Neuronal stem cell (in vitro differentiated cells): Measurements from ENCODE around the gene DLG2.
"Not testable (repeated sequence)": the region's sequence is repeated elsewhere in the genome, so short reads cannot be mapped to it uniquely, and the experiment has no call there.

Source experiments
- DNase-seq: peaks from one replicate; pipeline ENCODE4 v3.0.0-alpha.2; 2013; ENCODE audit warnings: low spot score
- H2AFZ ChIP-seq: one replicate; pipeline ENCODE4 v1.6.1; 2013; ENCODE audit warnings: mild to moderate bottlenecking, low read length, inconsistent platforms
- H2AK5ac ChIP-seq: 2 replicates; pipeline ENCODE4 v1.6.1; 2013; ENCODE audit warnings: low read depth, mild to moderate bottlenecking, inconsistent platforms, low read length, moderate library complexity, mixed read lengths
- H2BK120ac ChIP-seq: 2 replicates; pipeline ENCODE4 v1.6.1; 2013; ENCODE audit warnings: low read depth, mild to moderate bottlenecking, inconsistent platforms, low read length, moderate library complexity, mixed read lengths
- H2BK12ac ChIP-seq: one replicate; pipeline ENCODE4 v1.6.1; 2013; ENCODE audit warnings: low read length, inconsistent platforms
- H2BK15ac ChIP-seq: 2 replicates; pipeline ENCODE4 v1.6.1; 2013; ENCODE audit warnings: mild to moderate bottlenecking, low read length, inconsistent platforms, mixed read lengths
- H2BK5ac ChIP-seq: one replicate; pipeline ENCODE4 v1.6.1; 2013; ENCODE audit warnings: inconsistent platforms, mild to moderate bottlenecking, low read length, moderate library complexity
- H3K14ac ChIP-seq: one replicate; pipeline ENCODE4 v1.6.1; 2013; ENCODE audit warnings: low read length, inconsistent platforms
- H3K18ac ChIP-seq: 2 replicates; pipeline ENCODE4 v1.6.1; 2013; ENCODE audit warnings: low read length, inconsistent platforms
- H3K23ac ChIP-seq: 2 replicates; pipeline ENCODE4 v1.6.1; 2013; ENCODE audit warnings: low read depth, mild to moderate bottlenecking, mixed read lengths, low read length, inconsistent platforms; ENCODE audit not compliant: poor library complexity
- H3K27ac ChIP-seq: replicated peaks from 3 replicates; pipeline ENCODE4 v1.5.1; 2013; ENCODE audit warnings: low read length, inconsistent platforms
- H3K27me3 ChIP-seq, 3 experiments: 2 replicates each; pipeline ENCODE4 v1.6.1; 2013; ENCODE audit warnings: low read length in 3 of 3, mild to moderate bottlenecking in 2 of 3, inconsistent platforms in 1 of 3, low read depth in 1 of 3, mixed read lengths in 1 of 3, moderate library complexity in 1 of 3; ENCODE audit not compliant: control insufficient read depth in 3 of 3, insufficient read depth in 3 of 3
- H3K36me3 ChIP-seq, 2 donors: replicated peaks in 1 of 2; 2 replicates each; pipeline ENCODE4 v1.6.1; 2013; ENCODE audit warnings: low read length in 2 of 2; ENCODE audit not compliant: control insufficient read depth in 2 of 2, insufficient read depth in 2 of 2
- H3K4ac ChIP-seq: 2 replicates; pipeline ENCODE4 v1.6.1; 2013; ENCODE audit warnings: inconsistent platforms, mild to moderate bottlenecking, low read length, moderate library complexity
- H3K4me1 ChIP-seq, 2 donors: 1 replicate in 1 of 2; 2 replicates in 1 of 2; pipeline ENCODE4 v1.6.1; 2013; ENCODE audit warnings: low read length in 2 of 2, low read depth in 1 of 2; ENCODE audit not compliant: control insufficient read depth in 2 of 2, insufficient read depth in 1 of 2
- H3K4me2 ChIP-seq: one replicate; pipeline ENCODE4 v1.6.1; 2013; ENCODE audit warnings: mild to moderate bottlenecking, low read length, inconsistent platforms; ENCODE audit not compliant: insufficient read depth, poor library complexity, severe bottlenecking
- H3K4me3 ChIP-seq, 2 donors: 2 replicates each; pipeline ENCODE4 v1.5.1; 2013; ENCODE audit warnings: low read length in 2 of 2, mild to moderate bottlenecking in 2 of 2, inconsistent platforms in 1 of 2, moderate library complexity in 1 of 2
- H3K79me1 ChIP-seq: one replicate; pipeline ENCODE4 v1.6.1; 2013; ENCODE audit warnings: low read depth, mild to moderate bottlenecking, inconsistent platforms, low read length, moderate library complexity
- H3K9ac ChIP-seq: one replicate; pipeline ENCODE4 v1.6.1; 2013; ENCODE audit warnings: mild to moderate bottlenecking, low read depth, low read length, inconsistent platforms; ENCODE audit not compliant: poor library complexity
- H3K9me3 ChIP-seq, 2 donors: replicated peaks in 1 of 2; 2 replicates each; pipeline versions ENCODE3 to v1.6.1; 2013; ENCODE audit warnings: low read length in 2 of 2, mild to moderate bottlenecking in 2 of 2, inconsistent platforms in 1 of 2, low read depth in 1 of 2, mixed read lengths in 1 of 2, moderate library complexity in 1 of 2; ENCODE audit not compliant: control insufficient read depth in 2 of 2, insufficient read depth in 1 of 2
- H4K8ac ChIP-seq: one replicate; pipeline ENCODE4 v1.6.1; 2013; ENCODE audit warnings: low read depth, mild to moderate bottlenecking, inconsistent platforms, low read length, moderate library complexity
- H4K91ac ChIP-seq: one replicate; pipeline ENCODE4 v1.6.1; 2013; ENCODE audit warnings: low read length, low read depth, mild to moderate bottlenecking, inconsistent platforms; ENCODE audit not compliant: poor library complexity
- WGBS, 2 donors: extraction: QIAGEN DNeasy Blood & Tissue Kit; methylation state at CpG; one replicate each; pipeline ENCODE4 v1.1.7; 2013; ENCODE audit warnings: missing lambda C conversion rate in 2 of 2, mixed read lengths in 1 of 2; ENCODE audit not compliant: insufficient read length in 2 of 2, insufficient replicate concordance in 1 of 2; ENCODE audit errors: extremely low coverage in 2 of 2; 5-methylcytosine and 5-hydroxymethylcytosine counted together

Gene DLG2

DNA sequence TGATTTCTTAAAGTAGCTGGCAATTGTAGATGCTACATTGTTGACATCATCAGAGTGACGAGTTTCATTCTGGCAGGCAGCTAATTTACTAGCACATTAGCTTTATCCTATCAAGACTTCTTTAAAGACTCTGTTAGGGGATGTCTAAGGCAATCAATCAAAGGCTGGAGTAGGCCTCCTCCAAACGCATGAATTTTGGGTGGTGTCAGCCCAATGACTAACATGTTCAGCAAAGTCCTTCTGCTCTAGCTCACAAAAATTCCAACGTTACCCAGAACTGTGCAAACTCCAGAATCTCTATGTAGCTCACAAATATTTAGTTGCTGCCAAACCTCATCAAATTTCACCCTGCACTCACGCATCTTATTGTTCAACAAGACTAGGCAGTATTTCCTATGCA is 395.6 kb downstream of the DLG2 start:
- no peak overlapping the region for H4K8ac ChIP-seq
- H3K4me3 ChIP-seq, result no peak overlapping the region
- H2AFZ ChIP-seq, result no peak overlapping the region
- no peaks in the 10 kb centered on the region for H3K9me3 ChIP-seq
- H3K4ac ChIP-seq, result no peak overlapping the region
- no peak overlapping the region for H3K18ac ChIP-seq
- H3K9ac ChIP-seq, result no peak overlapping the region
- no peak overlapping the region for H2AK5ac ChIP-seq
- H3K27ac ChIP-seq, result no peak overlapping the region
- no peak overlapping the region for H4K91ac ChIP-seq
- H2BK120ac ChIP-seq, result no peak overlapping the region
- no peak overlapping the region for H3K4me2 ChIP-seq
- H2BK5ac ChIP-seq, result no peak overlapping the region
- no peak overlapping the region for H3K23ac ChIP-seq
- H2BK15ac ChIP-seq, result no peak overlapping the region
- no peaks in the 10 kb centered on the region for H3K36me3 ChIP-seq
- no CpG with 5 or more reads among the region's 4 CpGs for WGBS, 2 donors
- no peak overlapping the region for H3K14ac ChIP-seq
- no peaks in the 10 kb centered on the region for H3K79me1 ChIP-seq
- H3K4me1 ChIP-seq, result peaks cover 0 to 2% of the 10 kb centered on the region in 2 donors
- DNase-seq, result no peak
- H3K27me3 ChIP-seq, result no peaks in the 10 kb centered on the region
- no peak overlapping the region for H2BK12ac ChIP-seq

- H3K36me3 ChIP-seq, H3K4ac ChIP-seq, H3K27ac ChIP-seq, H4K8ac ChIP-seq, H3K27me3 ChIP-seq, H3K4me2 ChIP-seq, H3K23ac ChIP-seq, H3K4me3 ChIP-seq, H2AFZ ChIP-seq, H2BK120ac ChIP-seq, H3K9me3 ChIP-seq, H2BK12ac ChIP-seq, H3K14ac ChIP-seq, H3K9ac ChIP-seq, H2AK5ac ChIP-seq, H2BK5ac ChIP-seq, H3K18ac ChIP-seq, H3K4me1 ChIP-seq, H3K79me1 ChIP-seq, H2BK15ac ChIP-seq, DNase-seq, H4K91ac ChIP-seq: not testable (repeated sequence)
- WGBS, 2 donors, result no CpG with 5 or more reads among the region's 1 CpG
These were observed 397.4 kb downstream of the DLG2 start for GRCh38 chr11:85229723-85230122.

GRCh38 chr11:85196968-85197367 is 430.2 kb downstream of the DLG2 start:
- Histone ChIP-seq H2BK12ac (no peak overlapping the region), H2BK120ac (no peak overlapping the region), H3K4me2 (no peak overlapping the region), H3K4ac (no peak overlapping the region), H3K79me1 (no peaks in the 10 kb centered on the region), H3K9ac (no peak overlapping the region), H4K8ac (no peak overlapping the region), H2BK5ac (no peak overlapping the region), H3K9me3 (peaks cover 0 to 5% of the 10 kb centered on the region in 2 donors), H3K36me3 (no peaks in the 10 kb centered on the region), H3K23ac (no peak overlapping the region), H2AFZ (no peak overlapping the region), H3K4me3 (no peak overlapping the region), H3K27ac (no peak overlapping the region), H2AK5ac (no peak overlapping the region), H4K91ac (no peak overlapping the region), H2BK15ac (no peak overlapping the region), H3K18ac (no peak overlapping the region), H3K27me3 (no peaks in the 10 kb centered on the region), H3K14ac (no peak overlapping the region), H3K4me1 (no peaks in the 10 kb centered on the region)
- WGBS, 2 donors, result no CpG with 5 or more reads among the region's 2 CpGs
- DNase-seq, result no peak

DNA sequence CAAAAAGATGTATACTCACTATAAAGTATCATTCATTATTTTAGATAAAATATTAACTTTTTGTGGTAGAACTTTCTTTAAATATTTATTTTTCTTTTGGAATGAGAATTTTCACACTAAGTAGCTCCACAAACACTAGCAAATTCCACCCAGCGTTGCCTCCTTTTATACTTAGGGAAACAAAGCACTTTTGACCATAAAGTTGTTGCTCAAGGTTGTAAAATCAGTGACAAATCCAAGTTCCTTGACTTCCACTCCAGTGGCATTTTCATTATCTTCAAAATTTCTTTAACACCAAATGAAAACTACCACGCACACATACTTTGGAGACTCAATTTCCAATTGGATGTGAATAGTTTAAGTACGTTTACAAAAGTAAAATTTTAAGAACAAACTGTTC is 431.2 kb downstream of the DLG2 start:
- no peak overlapping the region for H2AK5ac ChIP-seq
- no peak overlapping the region for H3K9ac ChIP-seq
- DNase-seq, result no peak
- no peak overlapping the region for H3K23ac ChIP-seq
- no peak overlapping the region for H3K18ac ChIP-seq
- H3K36me3 ChIP-seq, result no peaks in the 10 kb centered on the region
- no peak overlapping the region for H4K91ac ChIP-seq
- no CpG with 5 or more reads among the region's 3 CpGs for WGBS, 2 donors
- no peaks in the 10 kb centered on the region for H3K4me1 ChIP-seq
- no peaks in the 10 kb centered on the region for H3K27me3 ChIP-seq
- H2BK15ac ChIP-seq, result no peak overlapping the region
- H2BK120ac ChIP-seq, result no peak overlapping the region
- no peaks in the 10 kb centered on the region for H3K79me1 ChIP-seq
- no peak overlapping the region for H4K8ac ChIP-seq
- no peak overlapping the region for H3K4ac ChIP-seq
- no peak overlapping the region for H3K4me3 ChIP-seq
- peaks cover 0 to under 1% of the 10 kb centered on the region in 2 donors for H3K9me3 ChIP-seq
- no peak overlapping the region for H3K4me2 ChIP-seq
- H3K14ac ChIP-seq, result no peak overlapping the region
- H2AFZ ChIP-seq, result no peak overlapping the region
- H2BK12ac ChIP-seq, result no peak overlapping the region
- H3K27ac ChIP-seq, result no peak overlapping the region
- H2BK5ac ChIP-seq, result no peak overlapping the region
